ENCODE data around the gene ATXN7L3. TPM values are rescaled to one million over a fixed set of nuclear protein-coding genes. Genes with fewer than 3 reads are reported as not detected.

ATXN7L3 gene
- total RNA-seq, 1 experiment from 2014 or later, result 86.7 TPM

GRCh38 chr17:44235583-44235936 lies 35.9 kb upstream of the ATXN7L3 start:
- peak overlapping the region; percentile 69 for H3K4me2 ChIP-seq (ENCODE audit: low read length)
- peak overlapping the region in 1 of 2 experiments; percentile 21; a peak in 2 of 4 replicates for H3K4me3 ChIP-seq (replicated peaks in 1 of 2; ENCODE audit: low read depth in 1 of 2, low read length in 2 of 2)
- peak overlapping the region; percentile 92 for H2AFZ ChIP-seq (ENCODE audit: low read depth, low read length, poor library complexity, severe bottlenecking)
- TF ChIP-seq SIN3A (IDR thresholded peaks at IDR 0.05; ENCODE audit: low read depth) (no peak), ELF1 (IDR thresholded peaks at IDR 0.05; ENCODE audit: borderline replicate concordance, low read depth) (no peak), JUND (IDR thresholded peaks at IDR 0.05) (peak; percentile 53; the same call in 1 of the 2 replicates), SP1 (IDR thresholded peaks at IDR 0.05; ENCODE audit: low read depth) (peak; percentile 53), MAX (IDR thresholded peaks at IDR 0.05) (peak; percentile 77), FOSL1 (IDR thresholded peaks at IDR 0.05; ENCODE audit: low read depth) (peak; percentile 79), EGR1 (IDR thresholded peaks at IDR 0.05; ENCODE audit: low read depth) (no peak), RAD21 (IDR thresholded peaks at IDR 0.05; ENCODE audit: low read depth) (no peak), ZNF274 (IDR thresholded peaks at IDR 0.05; ENCODE audit: low read depth, low read length) (no peak), CBX3 (IDR thresholded peaks at IDR 0.05; ENCODE audit: low read depth) (peak; percentile 60; the same call in 1 of the 2 replicates), POLR2AphosphoS5 (IDR thresholded peaks at IDR 0.05; ENCODE audit: low read depth, low read length) (peak; percentile 39)
- BruUV-seq (replicated peaks), result no TSS peak
- no peaks in the 10 kb centered on the region for H3K27me3 ChIP-seq (ENCODE audit: insufficient read depth, low read length)
- peak overlapping the region; percentile 52 for H3K9ac ChIP-seq (ENCODE audit: low read length)
- DNase-seq (ENCODE audit: low read depth, low spot score) (peak; percentile 73), ATAC-seq (peak; percentile 88)
- H3K27ac ChIP-seq (ENCODE audit: low read depth, low read length), result peak overlapping the region; percentile 50
- CTCF ChIA-PET, result no interaction called here
- POLR2A ChIA-PET, result interaction anchor here (1.8 kb wide), 1 partner anchor 14 kb away, joined by 8 read pairs; no protein-coding TSS in a partner anchor
- no peaks in the 10 kb centered on the region for H3K79me2 ChIP-seq (ENCODE audit: insufficient read depth, low read length)
- H3K36me3 ChIP-seq (ENCODE audit: control insufficient read depth in 1 of 2, insufficient read depth in 2 of 2, low read length in 2 of 2), result no peaks in the 10 kb centered on the region
- no peaks in the 10 kb centered on the region for H3K9me3 ChIP-seq (ENCODE audit: control insufficient read depth in 1 of 2, insufficient read depth in 1 of 2, low read depth in 1 of 2, low read length in 2 of 2)
- intact Hi-C loops (cut with micrococcal nuclease), result loop anchor here (2.0 kb wide), 1 partner anchor 73 kb away; the partner anchor contains the start of gene RUNDC3A
- RAD21 ChIA-PET (ENCODE audit: low non-redundant PET in 1 of 2, low total read pairs in 2 of 2, uncharacterized antibody in 2 of 2, unreplicated experiment in 2 of 2), result no interaction called here
- no peaks in the 10 kb centered on the region for H3K9me2 ChIP-seq (ENCODE audit: insufficient read depth)
- H3K4me1 ChIP-seq (ENCODE audit: control insufficient read depth in 1 of 2, insufficient read depth in 2 of 2, low read length in 2 of 2), result peaks cover 19 to 30% of the 10 kb centered on the region in 2 experiments
- no peaks in the 10 kb centered on the region for H4K20me1 ChIP-seq (ENCODE audit: insufficient read depth)

DNA sequence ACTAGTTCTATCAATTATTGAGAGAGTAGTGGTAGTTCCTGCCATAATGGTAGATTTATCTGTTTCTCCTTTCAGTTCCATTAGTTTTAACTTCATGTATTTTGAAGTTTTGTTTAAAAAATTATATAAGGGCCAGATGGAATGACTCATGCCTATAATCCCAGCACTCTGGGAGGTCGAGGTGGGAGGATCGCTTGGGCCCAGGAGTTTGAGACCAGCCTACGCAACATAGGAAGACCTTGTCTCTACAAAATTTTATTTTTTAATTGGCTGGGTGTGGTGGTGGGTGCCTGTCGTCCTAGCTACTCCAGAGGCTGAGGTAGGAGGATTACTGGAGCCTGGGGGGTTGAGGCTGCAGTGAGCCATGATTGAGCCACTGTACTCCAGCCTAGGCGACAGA lies 33.9 kb upstream of the ATXN7L3 start:
- intact Hi-C loops (cut with micrococcal nuclease), result no loop called here
- H3K4me3 ChIP-seq (replicated peaks in 1 of 2; ENCODE audit: low read depth in 1 of 2, low read length in 2 of 2), result no peak overlapping the region
- no peak for ATAC-seq
- no TSS peak for BruUV-seq (replicated peaks)
- H3K9me2 ChIP-seq (ENCODE audit: insufficient read depth), result no peaks in the 10 kb centered on the region
- DNase-seq (ENCODE audit: low read depth, low spot score), result no peak
- H3K36me3 ChIP-seq (ENCODE audit: control insufficient read depth in 1 of 2, insufficient read depth in 2 of 2, low read length in 2 of 2), result no peaks in the 10 kb centered on the region
- no peaks in the 10 kb centered on the region for H3K27me3 ChIP-seq (ENCODE audit: insufficient read depth, low read length)
- no peaks in the 10 kb centered on the region for H3K79me2 ChIP-seq (ENCODE audit: insufficient read depth, low read length)
- no peak overlapping the region for H2AFZ ChIP-seq (ENCODE audit: low read depth, low read length, poor library complexity, severe bottlenecking)
- H4K20me1 ChIP-seq (ENCODE audit: insufficient read depth), result no peaks in the 10 kb centered on the region
- no peak overlapping the region for H3K9ac ChIP-seq (ENCODE audit: low read length)
- peaks cover 19 to 30% of the 10 kb centered on the region in 2 experiments for H3K4me1 ChIP-seq (ENCODE audit: control insufficient read depth in 1 of 2, insufficient read depth in 2 of 2, low read length in 2 of 2)
- H3K9me3 ChIP-seq (ENCODE audit: control insufficient read depth in 1 of 2, insufficient read depth in 1 of 2, low read depth in 1 of 2, low read length in 2 of 2), result no peaks in the 10 kb centered on the region
- H3K4me2 ChIP-seq (ENCODE audit: low read length), result no peak overlapping the region
- ChIA-PET CTCF (no interaction called here), POLR2A (interaction anchor here (0.7 kb wide), 1 partner anchor 91 kb away, joined by 3 read pairs; no protein-coding TSS in a partner anchor), RAD21 (ENCODE audit: low non-redundant PET in 1 of 2, low total read pairs in 2 of 2, uncharacterized antibody in 2 of 2, unreplicated experiment in 2 of 2) (no interaction called here)
- H3K27ac ChIP-seq (ENCODE audit: low read depth, low read length), result no peak overlapping the region
- TF ChIP-seq SP1 (IDR thresholded peaks at IDR 0.05; ENCODE audit: low read depth) (no peak), POLR2AphosphoS5 (IDR thresholded peaks at IDR 0.05; ENCODE audit: low read depth, low read length) (no peak), CBX3 (IDR thresholded peaks at IDR 0.05; ENCODE audit: low read depth) (no peak), SIN3A (IDR thresholded peaks at IDR 0.05; ENCODE audit: low read depth) (no peak), SRF (IDR thresholded peaks at IDR 0.05; ENCODE audit: low read depth) (no peak), MAX (IDR thresholded peaks at IDR 0.05) (no peak), TCF7L2 (IDR thresholded peaks at IDR 0.05; ENCODE audit: borderline replicate concordance, extremely low read depth, insufficient read depth, insufficient read length) (no peak), EZH2 (IDR thresholded peaks at IDR 0.05) (no peak), EZH2phosphoT487 (IDR thresholded peaks at IDR 0.05; ENCODE audit: borderline replicate concordance) (no peak), JUND (IDR thresholded peaks at IDR 0.05) (no peak), ZNF274 (IDR thresholded peaks at IDR 0.05; ENCODE audit: low read depth, low read length) (no peak), RAD21 (IDR thresholded peaks at IDR 0.05; ENCODE audit: low read depth) (no peak)
- TF ChIP-seq, protein P1, sequence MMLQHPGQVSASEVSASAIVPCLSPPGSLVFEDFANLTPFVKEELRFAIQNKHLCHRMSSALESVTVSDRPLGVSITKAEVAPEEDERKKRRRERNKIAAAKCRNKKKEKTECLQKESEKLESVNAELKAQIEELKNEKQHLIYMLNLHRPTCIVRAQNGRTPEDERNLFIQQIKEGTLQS (IDR thresholded peaks at IDR 0.05), result no peak
- TF ChIP-seq, protein P2, sequence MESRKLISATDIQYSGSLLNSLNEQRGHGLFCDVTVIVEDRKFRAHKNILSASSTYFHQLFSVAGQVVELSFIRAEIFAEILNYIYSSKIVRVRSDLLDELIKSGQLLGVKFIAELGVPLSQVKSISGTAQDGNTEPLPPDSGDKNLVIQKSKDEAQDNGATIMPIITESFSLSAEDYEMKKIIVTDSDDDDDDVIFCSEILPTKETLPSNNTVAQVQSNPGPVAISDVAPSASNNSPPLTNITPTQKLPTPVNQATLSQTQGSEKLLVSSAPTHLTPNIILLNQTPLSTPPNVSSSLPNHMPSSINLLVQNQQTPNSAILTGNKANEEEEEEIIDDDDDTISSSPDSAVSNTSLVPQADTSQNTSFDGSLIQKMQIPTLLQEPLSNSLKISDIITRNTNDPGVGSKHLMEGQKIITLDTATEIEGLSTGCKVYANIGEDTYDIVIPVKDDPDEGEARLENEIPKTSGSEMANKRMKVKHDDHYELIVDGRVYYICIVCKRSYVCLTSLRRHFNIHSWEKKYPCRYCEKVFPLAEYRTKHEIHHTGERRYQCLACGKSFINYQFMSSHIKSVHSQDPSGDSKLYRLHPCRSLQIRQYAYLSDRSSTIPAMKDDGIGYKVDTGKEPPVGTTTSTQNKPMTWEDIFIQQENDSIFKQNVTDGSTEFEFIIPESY (IDR thresholded peaks at IDR 0.05; ENCODE audit: extremely low read depth, insufficient replicate concordance, low read length), result no peak
